Measurements from ENCODE around the gene RBPJ.

GRCh38 chr4:26322346-26322745 lies 1.5 kb downstream of the RBPJ start:
- no peak for TF ChIP-seq POLR2A (IDR thresholded peaks at IDR 0.05)
- TF ChIP-seq, protein P1, sequence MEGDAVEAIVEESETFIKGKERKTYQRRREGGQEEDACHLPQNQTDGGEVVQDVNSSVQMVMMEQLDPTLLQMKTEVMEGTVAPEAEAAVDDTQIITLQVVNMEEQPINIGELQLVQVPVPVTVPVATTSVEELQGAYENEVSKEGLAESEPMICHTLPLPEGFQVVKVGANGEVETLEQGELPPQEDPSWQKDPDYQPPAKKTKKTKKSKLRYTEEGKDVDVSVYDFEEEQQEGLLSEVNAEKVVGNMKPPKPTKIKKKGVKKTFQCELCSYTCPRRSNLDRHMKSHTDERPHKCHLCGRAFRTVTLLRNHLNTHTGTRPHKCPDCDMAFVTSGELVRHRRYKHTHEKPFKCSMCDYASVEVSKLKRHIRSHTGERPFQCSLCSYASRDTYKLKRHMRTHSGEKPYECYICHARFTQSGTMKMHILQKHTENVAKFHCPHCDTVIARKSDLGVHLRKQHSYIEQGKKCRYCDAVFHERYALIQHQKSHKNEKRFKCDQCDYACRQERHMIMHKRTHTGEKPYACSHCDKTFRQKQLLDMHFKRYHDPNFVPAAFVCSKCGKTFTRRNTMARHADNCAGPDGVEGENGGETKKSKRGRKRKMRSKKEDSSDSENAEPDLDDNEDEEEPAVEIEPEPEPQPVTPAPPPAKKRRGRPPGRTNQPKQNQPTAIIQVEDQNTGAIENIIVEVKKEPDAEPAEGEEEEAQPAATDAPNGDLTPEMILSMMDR (IDR thresholded peaks at IDR 0.05) = no peak

Measured in esophagus squamous epithelium (tissue), 4 donors.